B cell (primary cell): Measurements from ENCODE around the gene FRS3. TPM values are rescaled to one million over a fixed set of nuclear protein-coding genes. Genes with fewer than 3 reads are reported as not detected.

ENCODE experiments used
- ATAC-seq: fragments of 200-7000 bp; cut with Tn5 transposase; one replicate; pipeline ENCODE4 v1.10.0; 2021; ENCODE audit warnings: low read depth, mild to moderate bottlenecking, moderate number of reproducible peaks, moderate library complexity
- CTCF ChIA-PET: fragments of 350-600 bp; sonication (Branson Sonifier 250); formaldehyde crosslinking; loops from one replicate; lab custom pipeline; 2021; ENCODE audit warnings: antibody characterized with exemption, inconsistent platforms; lab: Charles Lee
- POLR2A ChIA-PET: fragments of 350-600 bp; sonication (Branson Sonifier 250); formaldehyde crosslinking; loops from one replicate; lab custom pipeline; 2021; ENCODE audit warnings: antibody characterized with exemption; lab: Charles Lee
- DNase-seq: peaks from one replicate; pipeline ENCODE4 v3.0.0; 2013
- H2AFZ ChIP-seq: 2 replicates; pipeline ENCODE4 v1.6.1; 2012; ENCODE audit warnings: mild to moderate bottlenecking, low read depth, low read length; ENCODE audit not compliant: insufficient read depth, poor library complexity, severe bottlenecking
- H3K27ac ChIP-seq, 2 donors: 1 replicate in 1 of 2; 2 replicates in 1 of 2; pipeline ENCODE4 v1.5.1; 2012 to 2013; ENCODE audit warnings: low read length in 2 of 2, mild to moderate bottlenecking in 2 of 2, moderate library complexity in 1 of 2
- H3K27me3 ChIP-seq, 4 experiments: fragments of 200-600 bp in 1 of 4; sonication (generic) in 1 of 4; replicated peaks in 1 of 4; 1 replicate in 2 of 4; 2 replicates in 2 of 4; pipeline versions ENCODE4 v1.6.1 to v1.7.0; 2013 to 2016; ENCODE audit warnings: low read length in 3 of 4, mild to moderate bottlenecking in 2 of 4, mixed read lengths in 1 of 4, moderate library complexity in 1 of 4; ENCODE audit not compliant: insufficient read depth in 4 of 4, control insufficient read depth in 3 of 4; ENCODE audit errors: control extremely low read depth in 1 of 4
- H3K36me3 ChIP-seq, 2 experiments: replicated peaks in 1 of 2; 1 replicate in 1 of 2; 2 replicates in 1 of 2; pipeline versions ENCODE4 v1.6.1 to v1.7.1; 2013; ENCODE audit warnings: low read length in 1 of 2; ENCODE audit not compliant: insufficient read depth in 2 of 2, control insufficient read depth in 1 of 2; ENCODE audit errors: control extremely low read depth in 1 of 2, extremely low read depth in 1 of 2
- H3K4me1 ChIP-seq, 2 donors: fragments of 200-600 bp in 1 of 2; sonication (generic) in 1 of 2; 1 replicate in 1 of 2; 2 replicates in 1 of 2; pipeline versions ENCODE4 v1.5.1 to v1.6.1; 2013 to 2017; ENCODE audit warnings: low read length in 2 of 2; ENCODE audit not compliant: control insufficient read depth in 2 of 2, insufficient read depth in 2 of 2
- H3K4me2 ChIP-seq: replicated peaks from 2 replicates; pipeline ENCODE3; 2012; ENCODE audit warnings: mild to moderate bottlenecking, low read depth, low read length; ENCODE audit not compliant: poor library complexity, severe bottlenecking
- H3K4me3 ChIP-seq, 5 experiments: fragments of 200-600 bp in 1 of 5; sonication (generic) in 1 of 5; 1 replicate in 3 of 5; 2 replicates in 2 of 5; pipeline versions ENCODE4 v1.5.1 to v1.7.0; 2011 to 2016; ENCODE audit warnings: low read length in 4 of 5, mild to moderate bottlenecking in 4 of 5, low read depth in 2 of 5, control low read depth in 1 of 5, moderate library complexity in 1 of 5; ENCODE audit not compliant: insufficient read depth in 1 of 5; ENCODE audit errors: control extremely low read depth in 1 of 5, extremely low read depth in 1 of 5
- H3K79me2 ChIP-seq: fragments of 200-600 bp; sonication (generic); one replicate; pipeline ENCODE4 v1.6.0; 2016; ENCODE audit warnings: low read length; ENCODE audit not compliant: control insufficient read depth, insufficient read depth
- H3K9ac ChIP-seq: fragments of 200-600 bp; sonication (generic); 2 replicates; pipeline ENCODE4 v1.6.1; 2017; ENCODE audit warnings: mild to moderate bottlenecking, low read length, moderate library complexity
- H3K9me3 ChIP-seq, 3 donors: one replicate each; pipeline versions ENCODE4 v1.6.1 to v1.7.1; 2013; ENCODE audit warnings: low read length in 2 of 3; ENCODE audit not compliant: control insufficient read depth in 2 of 3, insufficient read depth in 1 of 3; ENCODE audit errors: control extremely low read depth in 1 of 3
- H4K20me1 ChIP-seq: 2 replicates; pipeline ENCODE4 v1.6.0; 2012; ENCODE audit warnings: mild to moderate bottlenecking, low read length; ENCODE audit not compliant: insufficient read depth, control insufficient read depth, poor library complexity, severe bottlenecking
- H3K27ac Mint-ChIP-seq: one replicate; pipeline ENCODE4 v1.8.0; 2021; ENCODE audit warnings: mixed read lengths
- H3K27me3 Mint-ChIP-seq: one replicate; pipeline ENCODE4 v1.8.0; 2021; ENCODE audit warnings: mixed read lengths
- H3K4me1 Mint-ChIP-seq: one replicate; pipeline ENCODE4 v1.8.0; 2021; ENCODE audit warnings: mixed read lengths
- H3K4me3 Mint-ChIP-seq: one replicate; pipeline ENCODE4 v1.8.0; 2021; ENCODE audit warnings: mixed read lengths
- H3K9me3 Mint-ChIP-seq: one replicate; pipeline ENCODE4 v1.8.0; 2022; ENCODE audit warnings: mixed read lengths; ENCODE audit not compliant: insufficient read depth
- CTCF ChIP-seq: fragments of 200-600 bp; IDR thresholded peaks from one replicate; pipeline ENCODE4 v1.8.0; 2022; ENCODE audit warnings: antibody characterized with exemption, mild to moderate bottlenecking
- EZH2 ChIP-seq: IDR thresholded peaks from 2 replicates; pipeline ENCODE4 v1.6.1; 2012; ENCODE audit warnings: borderline replicate concordance, low read depth, mild to moderate bottlenecking, moderate library complexity, low read length; ENCODE audit not compliant: insufficient read depth, poor library complexity, severe bottlenecking
- WGBS: methylation state at CpG from one replicate; pipeline ENCODE4 v1.1.5; 2013; ENCODE audit warnings: missing lambda C conversion rate; ENCODE audit not compliant: insufficient coverage; 5-methylcytosine and 5-hydroxymethylcytosine counted together
- intact Hi-C: fragments of 100-400 bp; cut with micrococcal nuclease; formaldehyde crosslinking; loops from one replicate; pipeline ENCODE4 v1.10.0; 2022
- polyA plus RNA-seq: library from polyadenylated mRNA; depleted of rRNA; stranded (reverse); fragments of >200 nt; gene quantifications from 2 replicates; pipeline ENCODE4 v1.2.3, GENCODE V29; 2012
- total RNA-seq, 2 donors: library from RNA; stranded (reverse); fragments of 120-200 nt in 1 of 2; gene quantifications; 1 replicate in 1 of 2; 2 replicates in 1 of 2; pipeline versions ENCODE4 v1.2.3 to v1.2.4, GENCODE V29; 2013 to 2022

FRS3 gene
- total and polyA plus RNA-seq, 2 donors (not counting 1 experiment from before 2014, with no cell fraction given): 9.8 to 12.0 TPM

- CTCF ChIA-PET: no interaction called here
These were observed 35.4 kb downstream of the FRS3 start for GRCh38 chr6:41744236-41744787.

More at GRCh38 chr6:41744236-41744787, 35.4 kb downstream of the FRS3 start:
- no peaks in the 10 kb centered on the region for H3K79me2 ChIP-seq
- H3K27me3 ChIP-seq: no peaks in the 10 kb centered on the region
- WGBS: 92% methylated on average over 7 of the region's 7 CpGs
- Mint-ChIP-seq H3K4me1 (no peaks in the 10 kb centered on the region), H3K9me3 (no peaks in the 10 kb centered on the region), H3K27me3 (no peaks in the 10 kb centered on the region), H3K4me3 (no peak overlapping the region), H3K27ac (no peak overlapping the region)
- H3K4me2 ChIP-seq: no peak overlapping the region
- H4K20me1 ChIP-seq: no peaks in the 10 kb centered on the region
- no peak overlapping the region for H3K27ac ChIP-seq
- no peaks in the 10 kb centered on the region for H3K9me3 ChIP-seq
- H3K36me3 ChIP-seq: no peaks in the 10 kb centered on the region
- H2AFZ ChIP-seq: no peak overlapping the region
- no peak overlapping the region for H3K4me3 ChIP-seq
- H3K9ac ChIP-seq: no peak overlapping the region
- no peaks in the 10 kb centered on the region for H3K4me1 ChIP-seq
- intact Hi-C loops: no loop called here
- POLR2A ChIA-PET: no interaction called here
- TF ChIP-seq EZH2 (no peak), CTCF (no peak)
- ATAC-seq (no peak), DNase-seq (no peak)
